GM18873 (cell line): ENCODE measurements around the gene OR2AT4.
A peak's percentile ranks its signal among the peaks of the same experiment; 100 is the strongest.
"Not testable (repeated sequence)": the region's sequence is repeated elsewhere in the genome, so short reads cannot be mapped to it uniquely, and the experiment has no call there.

Source experiments
- ATAC-seq: cut with Tn5 transposase; IDR thresholded peaks from one replicate; pipeline ENCODE4 v1.9.1; 2021; ENCODE audit warnings: mild to moderate bottlenecking, moderate library complexity, moderate number of reproducible peaks; ENCODE audit not compliant: unreplicated experiment, low FRiP score

The OR2AT4 gene

GRCh38 chr11:75096456-75097172 lies at the start of gene OR2AT4:
Gene OR2AT4, minus strand, starts transcription at chr11:75096876.
- ATAC-seq = no peak

- ATAC-seq = no peak
These were observed 49.4 kb upstream of the OR2AT4 start for GRCh38 chr11:75145972-75146519.

GRCh38 chr11:75145196-75145971 lies 48.7 kb upstream of the OR2AT4 start:
- no peak for ATAC-seq

- no peak for ATAC-seq
These were observed 48.0 kb upstream of the OR2AT4 start for GRCh38 chr11:75144716-75145014.

- no peak for ATAC-seq
These were observed 46.7 kb upstream of the OR2AT4 start for GRCh38 chr11:75143420-75143731.

- ATAC-seq = peak; percentile 55
These were observed 46.2 kb upstream of the OR2AT4 start for GRCh38 chr11:75142714-75143419.

GRCh38 chr11:75141166-75141565 lies 44.5 kb upstream of the OR2AT4 start:
- no peak for ATAC-seq

- ATAC-seq = no peak
These were observed 43.8 kb upstream of the OR2AT4 start for GRCh38 chr11:75140269-75141138.

GRCh38 chr11:75135651-75136050 lies 39.0 kb upstream of the OR2AT4 start:
- ATAC-seq = no peak

- ATAC-seq = no peak
These were observed 38.5 kb upstream of the OR2AT4 start for GRCh38 chr11:75135021-75135650.

- no peak for ATAC-seq
These were observed 37.3 kb upstream of the OR2AT4 start for GRCh38 chr11:75133976-75134375.

GRCh38 chr11:75132080-75132479 lies 35.4 kb upstream of the OR2AT4 start:
- ATAC-seq = no peak

GRCh38 chr11:75126564-75126963 lies 29.9 kb upstream of the OR2AT4 start:
- no peak for ATAC-seq

- ATAC-seq = no peak
These were observed 21.9 kb upstream of the OR2AT4 start for GRCh38 chr11:75118577-75118976.

- no peak for ATAC-seq
These were observed 17.8 kb upstream of the OR2AT4 start for GRCh38 chr11:75114465-75114864.

GRCh38 chr11:75113030-75113429 lies 16.4 kb upstream of the OR2AT4 start:
- no peak for ATAC-seq

GRCh38 chr11:75112200-75112599 lies 15.5 kb upstream of the OR2AT4 start:
- ATAC-seq = no peak

GRCh38 chr11:75107187-75107586 lies 10.5 kb upstream of the OR2AT4 start:
- ATAC-seq = no peak

GRCh38 chr11:75105967-75106681 lies 9.4 kb upstream of the OR2AT4 start:
- not testable (repeated sequence) for ATAC-seq
